B cell (primary cell): ENCODE measurements around the gene NMT2. TPM values are rescaled to one million over a fixed set of nuclear protein-coding genes. Genes with fewer than 3 reads are reported as not detected.

ENCODE experiments used
- ATAC-seq: fragments of 200-7000 bp; cut with Tn5 transposase; one replicate; pipeline ENCODE4 v1.10.0; 2021; ENCODE audit warnings: low read depth, mild to moderate bottlenecking, moderate number of reproducible peaks, moderate library complexity
- CTCF ChIA-PET: fragments of 350-600 bp; sonication (Branson Sonifier 250); formaldehyde crosslinking; loops from one replicate; lab custom pipeline; 2021; ENCODE audit warnings: antibody characterized with exemption, inconsistent platforms; lab: Charles Lee
- POLR2A ChIA-PET: fragments of 350-600 bp; sonication (Branson Sonifier 250); formaldehyde crosslinking; loops from one replicate; lab custom pipeline; 2021; ENCODE audit warnings: antibody characterized with exemption; lab: Charles Lee
- DNase-seq: peaks from one replicate; pipeline ENCODE4 v3.0.0; 2013
- H2AFZ ChIP-seq: 2 replicates; pipeline ENCODE4 v1.6.1; 2012; ENCODE audit warnings: mild to moderate bottlenecking, low read depth, low read length; ENCODE audit not compliant: insufficient read depth, poor library complexity, severe bottlenecking
- H3K27ac ChIP-seq, 2 donors: 1 replicate in 1 of 2; 2 replicates in 1 of 2; pipeline ENCODE4 v1.5.1; 2012 to 2013; ENCODE audit warnings: low read length in 2 of 2, mild to moderate bottlenecking in 2 of 2, moderate library complexity in 1 of 2
- H3K27me3 ChIP-seq, 4 experiments: fragments of 200-600 bp in 1 of 4; sonication (generic) in 1 of 4; replicated peaks in 1 of 4; 1 replicate in 2 of 4; 2 replicates in 2 of 4; pipeline versions ENCODE4 v1.6.1 to v1.7.0; 2013 to 2016; ENCODE audit warnings: low read length in 3 of 4, mild to moderate bottlenecking in 2 of 4, mixed read lengths in 1 of 4, moderate library complexity in 1 of 4; ENCODE audit not compliant: insufficient read depth in 4 of 4, control insufficient read depth in 3 of 4; ENCODE audit errors: control extremely low read depth in 1 of 4
- H3K36me3 ChIP-seq, 2 experiments: replicated peaks in 1 of 2; 1 replicate in 1 of 2; 2 replicates in 1 of 2; pipeline versions ENCODE4 v1.6.1 to v1.7.1; 2013; ENCODE audit warnings: low read length in 1 of 2; ENCODE audit not compliant: insufficient read depth in 2 of 2, control insufficient read depth in 1 of 2; ENCODE audit errors: control extremely low read depth in 1 of 2, extremely low read depth in 1 of 2
- H3K4me1 ChIP-seq, 2 donors: fragments of 200-600 bp in 1 of 2; sonication (generic) in 1 of 2; 1 replicate in 1 of 2; 2 replicates in 1 of 2; pipeline versions ENCODE4 v1.5.1 to v1.6.1; 2013 to 2017; ENCODE audit warnings: low read length in 2 of 2; ENCODE audit not compliant: control insufficient read depth in 2 of 2, insufficient read depth in 2 of 2
- H3K4me2 ChIP-seq: replicated peaks from 2 replicates; pipeline ENCODE3; 2012; ENCODE audit warnings: mild to moderate bottlenecking, low read depth, low read length; ENCODE audit not compliant: poor library complexity, severe bottlenecking
- H3K4me3 ChIP-seq, 5 experiments: fragments of 200-600 bp in 1 of 5; sonication (generic) in 1 of 5; 1 replicate in 3 of 5; 2 replicates in 2 of 5; pipeline versions ENCODE4 v1.5.1 to v1.7.0; 2011 to 2016; ENCODE audit warnings: low read length in 4 of 5, mild to moderate bottlenecking in 4 of 5, low read depth in 2 of 5, control low read depth in 1 of 5, moderate library complexity in 1 of 5; ENCODE audit not compliant: insufficient read depth in 1 of 5; ENCODE audit errors: control extremely low read depth in 1 of 5, extremely low read depth in 1 of 5
- H3K79me2 ChIP-seq: fragments of 200-600 bp; sonication (generic); one replicate; pipeline ENCODE4 v1.6.0; 2016; ENCODE audit warnings: low read length; ENCODE audit not compliant: control insufficient read depth, insufficient read depth
- H3K9ac ChIP-seq: fragments of 200-600 bp; sonication (generic); 2 replicates; pipeline ENCODE4 v1.6.1; 2017; ENCODE audit warnings: mild to moderate bottlenecking, low read length, moderate library complexity
- H3K9me3 ChIP-seq, 3 donors: one replicate each; pipeline versions ENCODE4 v1.6.1 to v1.7.1; 2013; ENCODE audit warnings: low read length in 2 of 3; ENCODE audit not compliant: control insufficient read depth in 2 of 3, insufficient read depth in 1 of 3; ENCODE audit errors: control extremely low read depth in 1 of 3
- H4K20me1 ChIP-seq: 2 replicates; pipeline ENCODE4 v1.6.0; 2012; ENCODE audit warnings: mild to moderate bottlenecking, low read length; ENCODE audit not compliant: insufficient read depth, control insufficient read depth, poor library complexity, severe bottlenecking
- H3K27ac Mint-ChIP-seq: one replicate; pipeline ENCODE4 v1.8.0; 2021; ENCODE audit warnings: mixed read lengths
- H3K27me3 Mint-ChIP-seq: one replicate; pipeline ENCODE4 v1.8.0; 2021; ENCODE audit warnings: mixed read lengths
- H3K4me1 Mint-ChIP-seq: one replicate; pipeline ENCODE4 v1.8.0; 2021; ENCODE audit warnings: mixed read lengths
- H3K4me3 Mint-ChIP-seq: one replicate; pipeline ENCODE4 v1.8.0; 2021; ENCODE audit warnings: mixed read lengths
- H3K9me3 Mint-ChIP-seq: one replicate; pipeline ENCODE4 v1.8.0; 2022; ENCODE audit warnings: mixed read lengths; ENCODE audit not compliant: insufficient read depth
- CTCF ChIP-seq: fragments of 200-600 bp; IDR thresholded peaks from one replicate; pipeline ENCODE4 v1.8.0; 2022; ENCODE audit warnings: antibody characterized with exemption, mild to moderate bottlenecking
- EZH2 ChIP-seq: IDR thresholded peaks from 2 replicates; pipeline ENCODE4 v1.6.1; 2012; ENCODE audit warnings: borderline replicate concordance, low read depth, mild to moderate bottlenecking, moderate library complexity, low read length; ENCODE audit not compliant: insufficient read depth, poor library complexity, severe bottlenecking
- WGBS: methylation state at CpG from one replicate; pipeline ENCODE4 v1.1.5; 2013; ENCODE audit warnings: missing lambda C conversion rate; ENCODE audit not compliant: insufficient coverage; 5-methylcytosine and 5-hydroxymethylcytosine counted together
- intact Hi-C: fragments of 100-400 bp; cut with micrococcal nuclease; formaldehyde crosslinking; loops from one replicate; pipeline ENCODE4 v1.10.0; 2022
- polyA plus RNA-seq: library from polyadenylated mRNA; depleted of rRNA; stranded (reverse); fragments of >200 nt; gene quantifications from 2 replicates; pipeline ENCODE4 v1.2.3, GENCODE V29; 2012
- total RNA-seq, 2 donors: library from RNA; stranded (reverse); fragments of 120-200 nt in 1 of 2; gene quantifications; 1 replicate in 1 of 2; 2 replicates in 1 of 2; pipeline versions ENCODE4 v1.2.3 to v1.2.4, GENCODE V29; 2013 to 2022

NMT2 gene
- total and polyA plus RNA-seq, 2 donors (not counting 1 experiment from before 2014, with no cell fraction given) = 2.8 to 73.3 TPM

GRCh38 chr10:15097011-15097812 is 71.3 kb downstream of the NMT2 start, which contains the start of gene RPP38:
Gene RPP38 (plus strand): TSS chr10:15097355. CDS start chr10:15103315, 5,960 bp downstream.
- Histone ChIP-seq H3K27me3 (no peaks in the 10 kb centered on the region), H3K4me3 (peak within 1 kb of the TSS; percentile 80 to 91 (median 87)), H4K20me1 (peaks cover 38% of the 10 kb centered on the region), H3K36me3 (peaks cover 1 to 20% of the 10 kb centered on the region in 2 experiments), H3K4me2 (peak within 1 kb of the TSS; percentile 93), H3K9me3 (no peaks in the 10 kb centered on the region), H2AFZ (peak within 1 kb of the TSS; percentile 81), H3K9ac (peak within 1 kb of the TSS; percentile 92), H3K4me1 (peaks cover 23 to 27% of the 10 kb centered on the region in 2 donors), H3K27ac (peak within 1 kb of the TSS; percentile 92 to 96), H3K79me2 (peaks cover 43% of the 10 kb centered on the region)
- Mint-ChIP-seq H3K9me3 (no peaks in the 10 kb centered on the region), H3K4me3 (peak within 1 kb of the TSS; percentile 93), H3K27me3 (no peaks in the 10 kb centered on the region), H3K27ac (peak within 1 kb of the TSS; percentile 94), H3K4me1 (peaks cover 26% of the 10 kb centered on the region)
- TF ChIP-seq EZH2 = no peak
- no peak for TF ChIP-seq CTCF
- ChIA-PET POLR2A (interaction anchor here (0.6 to 1.0 kb wide), 4 partner anchors 70 to 146 kb away, joined by 3 to 4 read pairs (median 3); partner anchors contain the start of gene MEIG1), CTCF (interaction anchor here (0.9 to 1.3 kb wide), 3 partner anchors 10 to 125 kb away, joined by 3 read pairs; no protein-coding TSS in a partner anchor)
- intact Hi-C loops = loop anchor here (1.0 to 2.0 kb wide), 6 partner anchors 9 to 258 kb away; partner anchors contain the start of genes ACBD7, CDNF, HSPA14 and MEIG1
- under 1% methylated on average over 84 of the region's 84 CpGs for WGBS
- peak; percentile 98 for DNase-seq
- ATAC-seq = peak; percentile 75
